ENCODE measurements around the gene HS3ST5. TPM values are rescaled to one million over a fixed set of nuclear protein-coding genes. Genes with fewer than 3 reads are reported as not detected.

HS3ST5 gene
- total and polyA plus RNA-seq, 2 experiments from 2014 or later, result not detected

DNA sequence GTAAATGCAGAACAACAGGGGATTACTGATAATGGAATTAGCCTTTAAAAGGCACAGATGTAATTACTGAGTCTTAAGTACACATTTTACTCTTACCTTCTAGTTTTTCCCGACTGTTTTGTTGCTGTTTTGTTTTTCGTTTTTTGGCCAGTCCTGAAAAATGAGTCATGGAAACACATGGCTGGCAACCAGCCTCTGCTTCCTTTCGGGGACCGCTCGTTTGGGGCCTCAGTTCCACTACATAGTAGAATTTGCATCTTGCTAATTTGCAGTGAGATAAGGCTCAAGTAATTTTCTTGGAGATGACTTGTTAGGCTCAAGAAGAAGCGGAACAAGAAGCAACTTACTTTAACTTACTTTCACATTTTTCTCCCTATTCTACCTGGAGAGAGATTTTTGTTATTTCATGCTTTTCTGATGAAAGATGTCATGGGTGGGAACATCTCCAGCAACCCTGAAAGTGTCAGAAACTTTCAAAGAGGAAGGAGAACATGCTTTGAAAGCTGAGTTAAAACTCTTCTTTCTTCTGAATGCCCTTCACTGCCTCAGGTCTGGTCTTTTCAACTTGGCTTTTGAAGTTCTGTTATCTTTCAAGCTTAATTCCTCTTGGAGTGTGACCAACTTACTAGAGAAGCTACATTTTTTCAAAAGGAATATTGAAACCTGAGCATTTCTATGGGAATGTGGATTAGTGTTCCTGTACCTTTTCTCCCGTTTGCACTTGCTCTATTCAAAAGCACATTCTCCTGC lies 300.4 kb downstream of the HS3ST5 start:
- Histone ChIP-seq H3F3A (ENCODE audit: insufficient read depth) (no peaks in the 10 kb centered on the region), H4K20me1 (ENCODE audit: insufficient read depth) (no peaks in the 10 kb centered on the region), H3K4me3 (no peak overlapping the region), H2AFZ (no peak overlapping the region), H3K4me1 (ENCODE audit: insufficient read depth) (no peaks in the 10 kb centered on the region), H3K4me2 (ENCODE audit: unreplicated experiment) (no peak overlapping the region), H3K9me3 (ENCODE audit: low read depth) (no peaks in the 10 kb centered on the region), H3K27ac (no peak overlapping the region), H3K79me2 (ENCODE audit: insufficient read depth) (no peaks in the 10 kb centered on the region), H3K27me3 (replicated peaks; ENCODE audit: insufficient read depth) (no peaks in the 10 kb centered on the region), H3K9ac (no peak overlapping the region), H3K36me3 (ENCODE audit: low read depth) (no peaks in the 10 kb centered on the region), H3K9me2 (ENCODE audit: insufficient read depth) (no peaks in the 10 kb centered on the region)
- no peak for DNase-seq
- WGBS, 2 experiments (ENCODE audit: low coverage in 1 of 2, low lambda C conversion rate in 2 of 2, missing lambda C conversion rate in 2 of 2), result 78 to 91% methylated on average over 7 of the region's 7 CpGs
- TF ChIP-seq EZH2 (IDR thresholded peaks at IDR 0.05; ENCODE audit: insufficient read depth, poor library complexity, severe bottlenecking) (no peak), EZH2phosphoT487 (IDR thresholded peaks at IDR 0.05; ENCODE audit: insufficient read depth, low read depth) (no peak)
- in situ Hi-C loops (cut with MboI), result no loop called here

DNA sequence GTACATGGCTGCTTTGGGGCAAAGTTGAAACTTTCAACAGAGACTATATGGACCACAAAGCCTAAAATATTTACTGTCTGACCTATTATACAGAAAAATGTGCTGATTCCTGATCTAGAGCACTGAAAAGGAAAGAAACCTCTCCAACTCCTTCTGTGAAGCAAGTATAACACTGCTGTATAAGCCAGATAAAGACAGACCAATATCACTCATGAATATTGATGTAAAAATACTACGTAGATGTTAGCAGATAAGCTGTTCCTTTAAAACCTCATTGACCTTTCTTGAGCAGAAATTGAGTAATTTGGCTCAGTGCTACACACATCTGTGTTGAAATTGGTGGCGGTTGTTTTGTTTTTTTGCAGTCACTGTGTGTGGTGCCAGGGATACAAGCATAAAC lies 302.0 kb downstream of the HS3ST5 start:
- DNase-seq, result no peak
- Histone ChIP-seq H3K9me3 (ENCODE audit: low read depth) (no peaks in the 10 kb centered on the region), H2AFZ (no peak overlapping the region), H3K4me3 (no peak overlapping the region), H4K20me1 (ENCODE audit: insufficient read depth) (no peaks in the 10 kb centered on the region), H3K79me2 (ENCODE audit: insufficient read depth) (no peaks in the 10 kb centered on the region), H3K9ac (no peak overlapping the region), H3F3A (ENCODE audit: insufficient read depth) (no peaks in the 10 kb centered on the region), H3K9me2 (ENCODE audit: insufficient read depth) (no peaks in the 10 kb centered on the region), H3K27ac (no peak overlapping the region), H3K4me1 (ENCODE audit: insufficient read depth) (no peaks in the 10 kb centered on the region), H3K36me3 (ENCODE audit: low read depth) (no peaks in the 10 kb centered on the region), H3K4me2 (ENCODE audit: unreplicated experiment) (no peak overlapping the region), H3K27me3 (replicated peaks; ENCODE audit: insufficient read depth) (no peaks in the 10 kb centered on the region)
- 50 to 68% methylated on average over 2 of the region's 2 CpGs for WGBS, 2 experiments (ENCODE audit: low coverage in 1 of 2, low lambda C conversion rate in 2 of 2, missing lambda C conversion rate in 2 of 2)
- in situ Hi-C loops (cut with MboI), result no loop called here
- no peak for TF ChIP-seq EZH2 (IDR thresholded peaks at IDR 0.05; ENCODE audit: insufficient read depth, poor library complexity, severe bottlenecking)
- no peak for TF ChIP-seq EZH2phosphoT487 (IDR thresholded peaks at IDR 0.05; ENCODE audit: insufficient read depth, low read depth)

DNA sequence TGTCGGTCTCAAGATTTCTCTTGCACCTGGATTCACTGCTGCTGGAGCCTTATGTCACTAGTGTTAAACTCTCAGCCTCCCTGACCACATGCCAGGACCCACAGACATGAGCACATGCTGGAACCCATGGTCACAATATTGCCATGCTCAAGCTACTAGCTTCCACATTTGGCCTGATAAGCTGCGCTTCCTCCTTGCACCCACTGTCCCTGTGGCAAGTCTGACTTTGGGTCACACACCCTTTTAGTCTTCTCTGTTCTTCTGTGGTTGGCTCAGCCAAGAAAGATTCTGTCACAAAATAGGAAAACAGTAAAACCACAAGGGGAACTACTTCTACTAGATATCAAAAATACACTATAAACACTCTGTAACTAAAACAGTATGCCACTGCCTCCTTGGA lies 303.0 kb downstream of the HS3ST5 start:
- Histone ChIP-seq H3K27me3 (replicated peaks; ENCODE audit: insufficient read depth) (no peaks in the 10 kb centered on the region), H3K27ac (no peak overlapping the region), H4K20me1 (ENCODE audit: insufficient read depth) (no peaks in the 10 kb centered on the region), H3F3A (ENCODE audit: insufficient read depth) (no peaks in the 10 kb centered on the region), H3K9ac (no peak overlapping the region), H3K4me1 (ENCODE audit: insufficient read depth) (no peaks in the 10 kb centered on the region), H3K36me3 (ENCODE audit: low read depth) (no peaks in the 10 kb centered on the region), H3K9me3 (ENCODE audit: low read depth) (no peaks in the 10 kb centered on the region), H3K9me2 (ENCODE audit: insufficient read depth) (no peaks in the 10 kb centered on the region), H3K4me3 (no peak overlapping the region), H3K79me2 (ENCODE audit: insufficient read depth) (no peaks in the 10 kb centered on the region), H2AFZ (no peak overlapping the region), H3K4me2 (ENCODE audit: unreplicated experiment) (no peak overlapping the region)
- no peak for DNase-seq
- in situ Hi-C loops (cut with MboI), result no loop called here
- 97 to 100% methylated on average over 2 of the region's 2 CpGs for WGBS, 2 experiments (ENCODE audit: low coverage in 1 of 2, low lambda C conversion rate in 2 of 2, missing lambda C conversion rate in 2 of 2)
- no peak for TF ChIP-seq EZH2 (IDR thresholded peaks at IDR 0.05; ENCODE audit: insufficient read depth, poor library complexity, severe bottlenecking)
- no peak for TF ChIP-seq EZH2phosphoT487 (IDR thresholded peaks at IDR 0.05; ENCODE audit: insufficient read depth, low read depth)

DNA sequence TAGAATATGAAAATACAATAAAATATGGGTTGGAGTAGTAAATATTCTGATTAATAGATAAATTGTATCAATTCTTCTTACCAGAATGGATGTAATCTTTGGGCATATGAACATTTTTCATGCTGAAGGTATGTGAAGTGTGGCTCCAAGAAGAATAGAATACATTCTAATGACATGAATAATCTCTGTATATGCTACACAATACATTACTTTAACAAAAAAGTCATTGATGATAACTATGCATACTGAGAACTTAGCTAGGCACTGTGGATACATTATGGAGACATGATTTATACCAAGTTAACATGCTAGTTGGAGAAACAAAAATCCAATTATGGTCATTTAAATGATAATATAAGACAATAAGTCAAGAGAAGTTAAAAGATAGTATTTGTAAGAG lies 309.2 kb downstream of the HS3ST5 start:
- H4K20me1 ChIP-seq (ENCODE audit: insufficient read depth), result no peaks in the 10 kb centered on the region
- H3K27me3 ChIP-seq (replicated peaks; ENCODE audit: insufficient read depth), result no peaks in the 10 kb centered on the region
- H3K4me1 ChIP-seq (ENCODE audit: insufficient read depth), result no peaks in the 10 kb centered on the region; the same call in 1 of the 2 replicates
- no peak overlapping the region for H3K4me3 ChIP-seq
- no peak overlapping the region for H3K27ac ChIP-seq
- no peak overlapping the region for H2AFZ ChIP-seq
- H3K9me3 ChIP-seq (ENCODE audit: low read depth), result no peaks in the 10 kb centered on the region
- H3K9ac ChIP-seq, result no peak overlapping the region
- TF ChIP-seq EZH2phosphoT487 (IDR thresholded peaks at IDR 0.05; ENCODE audit: insufficient read depth, low read depth) (no peak), EZH2 (IDR thresholded peaks at IDR 0.05; ENCODE audit: insufficient read depth, poor library complexity, severe bottlenecking) (no peak)
- H3K4me2 ChIP-seq (ENCODE audit: unreplicated experiment), result no peak overlapping the region
- H3F3A ChIP-seq (ENCODE audit: insufficient read depth), result no peaks in the 10 kb centered on the region
- H3K9me2 ChIP-seq (ENCODE audit: insufficient read depth), result no peaks in the 10 kb centered on the region
- H3K79me2 ChIP-seq (ENCODE audit: insufficient read depth), result no peaks in the 10 kb centered on the region
- no peaks in the 10 kb centered on the region for H3K36me3 ChIP-seq (ENCODE audit: low read depth)
- no peak for DNase-seq
- in situ Hi-C loops (cut with MboI), result no loop called here

Data from GM23248 (cell line).